ENCODE results near the gene GPRIN1. TPM values are rescaled to one million over a fixed set of nuclear protein-coding genes. Genes with fewer than 3 reads are reported as not detected.

The GPRIN1 gene
- total RNA-seq, 1 donor from 2014 or later = 0.67 TPM

DNA sequence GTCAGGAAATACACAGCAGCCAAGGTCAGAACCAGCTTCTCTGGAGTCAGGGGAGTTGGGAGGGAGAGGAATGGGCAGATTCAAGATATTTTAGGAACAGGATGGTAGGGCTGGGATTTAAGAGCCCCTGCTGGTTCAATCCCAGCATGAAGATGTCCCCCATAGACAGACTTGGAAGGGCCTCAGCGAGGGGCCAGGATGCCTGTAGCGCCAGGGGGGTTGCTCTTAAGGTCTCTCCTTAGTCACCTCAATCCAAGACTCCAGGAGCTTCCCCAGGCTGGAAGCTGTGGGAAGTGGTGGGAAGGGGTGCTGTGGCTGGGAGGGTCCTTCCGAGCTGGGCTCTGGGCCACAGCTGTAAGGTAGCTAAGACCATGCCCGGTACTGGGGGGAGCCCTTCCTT is 29.3 kb upstream of the GPRIN1 start:
- Histone ChIP-seq H3K9ac (no peak overlapping the region), H3K9me3 (ENCODE audit: low read depth) (no peaks in the 10 kb centered on the region), H3F3A (ENCODE audit: low read depth) (peaks cover 31% of the 10 kb centered on the region), H3K36me3 (no peaks in the 10 kb centered on the region), H3K79me2 (ENCODE audit: low read depth) (no peaks in the 10 kb centered on the region), H3K27ac (no peak overlapping the region), H3K4me1 (peaks cover 12% of the 10 kb centered on the region), H4K20me1 (ENCODE audit: low read depth) (no peaks in the 10 kb centered on the region), H3K4me3 (no peak overlapping the region), H3K27me3 (peaks cover 1% of the 10 kb centered on the region), H2AFZ (replicated peaks) (no peak overlapping the region), H3K4me2 (no peak overlapping the region)
- Mint-ChIP-seq H3K27me3 (ENCODE audit: insufficient read depth, low read depth) (peaks cover 22% of the 10 kb centered on the region), H3K9me3 (no peaks in the 10 kb centered on the region), H3K4me1 (peaks cover 23% of the 10 kb centered on the region), H3K36me3 (no peaks in the 10 kb centered on the region), H3K27ac (no peak overlapping the region), H3K4me3 (no peak overlapping the region)
- TF ChIP-seq, protein P1, sequence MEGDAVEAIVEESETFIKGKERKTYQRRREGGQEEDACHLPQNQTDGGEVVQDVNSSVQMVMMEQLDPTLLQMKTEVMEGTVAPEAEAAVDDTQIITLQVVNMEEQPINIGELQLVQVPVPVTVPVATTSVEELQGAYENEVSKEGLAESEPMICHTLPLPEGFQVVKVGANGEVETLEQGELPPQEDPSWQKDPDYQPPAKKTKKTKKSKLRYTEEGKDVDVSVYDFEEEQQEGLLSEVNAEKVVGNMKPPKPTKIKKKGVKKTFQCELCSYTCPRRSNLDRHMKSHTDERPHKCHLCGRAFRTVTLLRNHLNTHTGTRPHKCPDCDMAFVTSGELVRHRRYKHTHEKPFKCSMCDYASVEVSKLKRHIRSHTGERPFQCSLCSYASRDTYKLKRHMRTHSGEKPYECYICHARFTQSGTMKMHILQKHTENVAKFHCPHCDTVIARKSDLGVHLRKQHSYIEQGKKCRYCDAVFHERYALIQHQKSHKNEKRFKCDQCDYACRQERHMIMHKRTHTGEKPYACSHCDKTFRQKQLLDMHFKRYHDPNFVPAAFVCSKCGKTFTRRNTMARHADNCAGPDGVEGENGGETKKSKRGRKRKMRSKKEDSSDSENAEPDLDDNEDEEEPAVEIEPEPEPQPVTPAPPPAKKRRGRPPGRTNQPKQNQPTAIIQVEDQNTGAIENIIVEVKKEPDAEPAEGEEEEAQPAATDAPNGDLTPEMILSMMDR (IDR thresholded peaks at IDR 0.05) = no peak
- no peak for TF ChIP-seq EZH2 (IDR thresholded peaks at IDR 0.05)
- no peak for TF ChIP-seq EZH2phosphoT487 (IDR thresholded peaks at IDR 0.05)
- DNase-seq (ENCODE audit: low spot score) = no peak

DNA sequence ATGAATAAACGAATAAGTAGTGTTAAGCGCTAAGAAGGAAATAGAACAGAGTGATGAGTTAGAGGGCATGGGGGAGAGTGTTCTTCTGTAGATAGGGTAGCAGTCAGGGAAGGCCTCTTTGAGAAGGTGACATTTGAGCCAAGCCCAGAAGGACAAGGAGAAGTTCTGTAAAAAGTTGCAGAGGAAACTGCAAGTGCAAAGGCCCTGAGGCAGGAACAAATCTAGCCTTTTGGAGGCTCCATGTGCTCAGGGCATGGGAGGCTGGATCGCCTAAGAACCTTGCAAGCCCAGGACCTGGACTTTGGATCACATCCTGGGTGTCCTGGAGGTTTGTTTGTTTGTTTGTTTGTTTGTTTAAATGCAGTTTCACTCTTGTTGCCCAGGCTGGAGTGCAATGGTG is 28.5 kb upstream of the GPRIN1 start:
- peaks cover 27% of the 10 kb centered on the region for H3K27me3 Mint-ChIP-seq (ENCODE audit: insufficient read depth, low read depth)
- H3K4me1 Mint-ChIP-seq = peaks cover 26% of the 10 kb centered on the region
- no peak overlapping the region for H2AFZ ChIP-seq (replicated peaks)
- H3K27me3 ChIP-seq = peaks cover 9% of the 10 kb centered on the region
- H3K9ac ChIP-seq = no peak overlapping the region
- H3K4me1 ChIP-seq = peaks cover 12% of the 10 kb centered on the region
- no peaks in the 10 kb centered on the region for H3K36me3 ChIP-seq
- no peak overlapping the region for H3K27ac ChIP-seq
- no peak overlapping the region for H3K27ac Mint-ChIP-seq
- no peak for DNase-seq (ENCODE audit: low spot score)
- no peak overlapping the region for H3K4me3 ChIP-seq
- no peak overlapping the region for H3K4me3 Mint-ChIP-seq
- no peak overlapping the region for H3K4me2 ChIP-seq
- no peaks in the 10 kb centered on the region for H3K79me2 ChIP-seq (ENCODE audit: low read depth)
- H3K36me3 Mint-ChIP-seq = no peaks in the 10 kb centered on the region
- no peaks in the 10 kb centered on the region for H3K9me3 ChIP-seq (ENCODE audit: low read depth)
- H3K9me3 Mint-ChIP-seq = no peaks in the 10 kb centered on the region
- H3F3A ChIP-seq (ENCODE audit: low read depth) = peaks cover 28% of the 10 kb centered on the region
- H4K20me1 ChIP-seq (ENCODE audit: low read depth) = no peaks in the 10 kb centered on the region
- TF ChIP-seq EZH2phosphoT487 (IDR thresholded peaks at IDR 0.05) (no peak), EZH2 (IDR thresholded peaks at IDR 0.05) (no peak)
- TF ChIP-seq, protein P1 (IDR thresholded peaks at IDR 0.05) = no peak

DNA sequence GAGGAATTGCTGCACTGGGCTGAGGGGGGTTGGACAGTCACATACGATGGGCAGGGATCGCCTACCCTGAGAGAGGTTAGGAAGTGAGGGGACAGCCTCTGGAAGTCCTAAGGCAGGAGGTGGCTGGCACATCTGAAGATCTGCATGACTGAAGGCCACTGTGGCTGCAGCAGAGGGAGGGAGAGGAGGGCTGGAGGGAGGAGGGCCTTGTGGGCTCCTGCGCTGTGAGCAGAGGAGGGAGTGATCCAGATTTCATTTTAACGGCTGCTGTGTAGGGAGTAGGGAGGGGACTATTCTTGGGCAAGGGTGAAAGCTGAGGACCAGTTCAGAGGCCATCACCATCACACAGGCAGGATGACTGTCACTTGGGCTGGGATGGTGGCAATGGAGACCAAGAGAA is 27.6 kb upstream of the GPRIN1 start:
- Histone ChIP-seq H3K4me3 (no peak overlapping the region), H3K36me3 (no peaks in the 10 kb centered on the region), H4K20me1 (ENCODE audit: low read depth) (no peaks in the 10 kb centered on the region), H3F3A (ENCODE audit: low read depth) (peaks cover 27% of the 10 kb centered on the region), H3K27me3 (peaks cover 18% of the 10 kb centered on the region), H2AFZ (replicated peaks) (no peak overlapping the region), H3K79me2 (ENCODE audit: low read depth) (no peaks in the 10 kb centered on the region), H3K27ac (no peak overlapping the region), H3K9ac (no peak overlapping the region), H3K4me1 (peaks cover 9% of the 10 kb centered on the region), H3K4me2 (no peak overlapping the region), H3K9me3 (ENCODE audit: low read depth) (no peaks in the 10 kb centered on the region)
- H3K27me3 Mint-ChIP-seq (ENCODE audit: insufficient read depth, low read depth) = peaks cover 29% of the 10 kb centered on the region
- peak overlapping the region; percentile 64 for H3K27ac Mint-ChIP-seq
- no peak for TF ChIP-seq EZH2 (IDR thresholded peaks at IDR 0.05)
- TF ChIP-seq EZH2phosphoT487 (IDR thresholded peaks at IDR 0.05) = no peak
- TF ChIP-seq, protein P1 (IDR thresholded peaks at IDR 0.05) = no peak
- H3K4me1 Mint-ChIP-seq = peaks cover 27% of the 10 kb centered on the region
- H3K9me3 Mint-ChIP-seq = no peaks in the 10 kb centered on the region
- H3K4me3 Mint-ChIP-seq = no peak overlapping the region
- no peaks in the 10 kb centered on the region for H3K36me3 Mint-ChIP-seq
- no peak for DNase-seq (ENCODE audit: low spot score)
